Caco-2 (cell line): ENCODE data around the gene RGMA. TPM values are rescaled to one million over a fixed set of nuclear protein-coding genes. Genes with fewer than 3 reads are reported as not detected.

ENCODE experiments used
- BruUV-seq: library from RNA; stranded (reverse); fragments of 400-500 nt; replicated peaks from 2 replicates; lab custom pipeline; 2021; lab: Mats Ljungman, UMichigan
- CTCF ChIA-PET: fragments of 300-600 bp; sonication (Branson Sonifier 250); formaldehyde crosslinking; loops from one replicate; lab custom pipeline; 2022; ENCODE audit warnings: antibody characterized with exemption; lab: Charles Lee
- POLR2A ChIA-PET: fragments of 300-600 bp; sonication (Branson Sonifier 250); formaldehyde crosslinking; loops from one replicate; lab custom pipeline; 2022; ENCODE audit warnings: antibody characterized with exemption; lab: Charles Lee
- DNase-seq, 2 experiments: peaks; one replicate each; pipeline versions ENCODE4 v3.0.0 to v3.0.0-alpha.2; 2020 to 2022
- H3K27me3 ChIP-seq: replicated peaks from 2 replicates; pipeline ENCODE4 v1.6.0; 2011; ENCODE audit warnings: low read length; ENCODE audit not compliant: control insufficient read depth, insufficient read depth
- H3K36me3 ChIP-seq: 2 replicates; pipeline ENCODE4 v1.5.1; 2011; ENCODE audit warnings: low read length; ENCODE audit not compliant: control insufficient read depth, insufficient read depth
- H3K4me1 ChIP-seq: fragments of 250-450 bp; sonication (Bioruptor Pico); 2 replicates; pipeline ENCODE4 v1.5.1; 2020; ENCODE audit warnings: mild to moderate bottlenecking
- H3K4me3 ChIP-seq: 2 replicates; pipeline ENCODE4 v1.5.1; 2011; ENCODE audit warnings: low read depth, mild to moderate bottlenecking, control low read depth, low read length
- H3K9me3 ChIP-seq: fragments of 250-450 bp; sonication (Bioruptor Pico); 2 replicates; pipeline ENCODE4 v1.5.1; 2020; ENCODE audit warnings: mild to moderate bottlenecking, moderate library complexity
- H3K27ac Mint-ChIP-seq: one replicate; pipeline ENCODE4 v1.8.0; 2022; ENCODE audit warnings: mixed read lengths; ENCODE audit not compliant: unreplicated experiment
- H3K27me3 Mint-ChIP-seq: one replicate; pipeline ENCODE4 v1.8.0; 2022; ENCODE audit warnings: mixed read lengths; ENCODE audit not compliant: insufficient read depth, unreplicated experiment
- H3K36me3 Mint-ChIP-seq: one replicate; pipeline ENCODE4 v1.8.0; 2022; ENCODE audit warnings: mild to moderate bottlenecking, mixed read lengths; ENCODE audit not compliant: insufficient read depth, unreplicated experiment
- H3K4me1 Mint-ChIP-seq: one replicate; pipeline ENCODE4 v1.8.0; 2022; ENCODE audit warnings: low read depth, mixed read lengths; ENCODE audit not compliant: unreplicated experiment
- H3K4me3 Mint-ChIP-seq: one replicate; pipeline ENCODE4 v1.8.0; 2022; ENCODE audit warnings: mild to moderate bottlenecking, moderate library complexity, mixed read lengths; ENCODE audit not compliant: unreplicated experiment
- H3K9me3 Mint-ChIP-seq: one replicate; pipeline ENCODE4 v1.8.0; 2022; ENCODE audit warnings: mixed read lengths; ENCODE audit not compliant: unreplicated experiment
- intact Hi-C: fragments of 100-400 bp; cut with micrococcal nuclease; formaldehyde crosslinking; loops from one replicate; pipeline ENCODE4 v1.10.0; 2022; ENCODE audit not compliant: unreplicated experiment
- total RNA-seq: library from RNA; stranded (reverse); gene quantifications from 2 replicates; pipeline ENCODE4 v1.2.3, GENCODE V29; 2022
- TF ChIP-seq, protein P1 (sequence below), 2 experiments: fragments of 200-600 bp in 1 of 2; IDR thresholded peaks; 1 replicate in 1 of 2; 2 replicates in 1 of 2; pipeline versions ENCODE4 v1.5.1 to v1.8.0; 2011 to 2022; ENCODE audit warnings: antibody characterized with exemption in 1 of 2, control low read depth in 1 of 2, inconsistent platforms in 1 of 2, low read depth in 1 of 2, low read length in 1 of 2, mild to moderate bottlenecking in 1 of 2, moderate library complexity in 1 of 2; ENCODE audit not compliant: insufficient read depth in 1 of 2, severe bottlenecking in 1 of 2, unreplicated experiment in 1 of 2

RGMA gene
- total RNA-seq, 1 experiment from 2014 or later = 4.5 TPM

DNA sequence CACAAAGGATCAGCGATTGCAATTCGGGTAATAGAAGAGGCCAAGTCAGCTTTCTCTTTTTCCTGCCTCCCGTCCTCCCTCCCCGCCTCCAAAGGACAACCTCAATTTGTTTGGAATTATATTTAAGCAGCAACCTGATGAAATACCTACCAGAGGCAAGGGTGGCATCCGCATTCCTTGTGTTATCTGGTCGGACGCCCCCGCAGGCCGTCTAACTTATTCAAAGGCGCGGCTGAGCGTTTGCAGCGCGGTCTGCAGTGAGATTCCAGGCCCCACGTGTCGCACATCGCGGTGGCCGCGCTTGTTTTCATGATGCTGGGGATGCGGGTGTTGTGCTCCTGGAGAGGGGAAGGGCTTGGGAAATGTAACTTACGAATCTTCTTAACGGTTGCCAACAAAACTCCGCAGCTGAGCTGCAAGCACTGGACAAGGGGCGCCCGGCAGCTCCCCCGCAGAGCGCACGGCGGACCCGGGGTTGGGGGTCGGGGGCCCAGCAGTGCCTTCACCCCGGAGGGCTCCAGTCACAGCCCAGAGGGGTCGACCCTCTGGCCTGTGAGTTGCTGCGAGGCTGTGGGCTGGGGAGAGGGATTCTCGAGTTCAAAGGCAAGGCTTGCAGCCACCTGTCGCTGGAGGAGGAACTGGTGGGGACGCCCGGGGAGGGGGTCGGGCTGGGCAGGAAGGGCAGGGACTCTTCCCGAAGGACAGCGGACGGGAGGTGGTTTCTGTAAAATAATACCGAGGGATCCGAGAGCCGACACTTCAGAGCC, 20.5 kb upstream of the RGMA start:
- no peak overlapping the region for H3K4me3 Mint-ChIP-seq
- CTCF ChIA-PET = no interaction called here
- H3K36me3 Mint-ChIP-seq = no peaks in the 10 kb centered on the region
- H3K27me3 Mint-ChIP-seq = no peaks in the 10 kb centered on the region
- POLR2A ChIA-PET = no interaction called here
- intact Hi-C loops = no loop called here
- H3K36me3 ChIP-seq = no peaks in the 10 kb centered on the region
- H3K27ac Mint-ChIP-seq = no peak overlapping the region
- H3K4me1 Mint-ChIP-seq = peaks cover 10% of the 10 kb centered on the region
- no peak for DNase-seq
- no peak overlapping the region for H3K4me3 ChIP-seq
- H3K4me1 ChIP-seq = peaks cover 8% of the 10 kb centered on the region
- H3K9me3 ChIP-seq = no peaks in the 10 kb centered on the region
- no TSS peak for BruUV-seq
- H3K9me3 Mint-ChIP-seq = peaks cover 10% of the 10 kb centered on the region
- no peaks in the 10 kb centered on the region for H3K27me3 ChIP-seq
- TF ChIP-seq, protein P1, sequence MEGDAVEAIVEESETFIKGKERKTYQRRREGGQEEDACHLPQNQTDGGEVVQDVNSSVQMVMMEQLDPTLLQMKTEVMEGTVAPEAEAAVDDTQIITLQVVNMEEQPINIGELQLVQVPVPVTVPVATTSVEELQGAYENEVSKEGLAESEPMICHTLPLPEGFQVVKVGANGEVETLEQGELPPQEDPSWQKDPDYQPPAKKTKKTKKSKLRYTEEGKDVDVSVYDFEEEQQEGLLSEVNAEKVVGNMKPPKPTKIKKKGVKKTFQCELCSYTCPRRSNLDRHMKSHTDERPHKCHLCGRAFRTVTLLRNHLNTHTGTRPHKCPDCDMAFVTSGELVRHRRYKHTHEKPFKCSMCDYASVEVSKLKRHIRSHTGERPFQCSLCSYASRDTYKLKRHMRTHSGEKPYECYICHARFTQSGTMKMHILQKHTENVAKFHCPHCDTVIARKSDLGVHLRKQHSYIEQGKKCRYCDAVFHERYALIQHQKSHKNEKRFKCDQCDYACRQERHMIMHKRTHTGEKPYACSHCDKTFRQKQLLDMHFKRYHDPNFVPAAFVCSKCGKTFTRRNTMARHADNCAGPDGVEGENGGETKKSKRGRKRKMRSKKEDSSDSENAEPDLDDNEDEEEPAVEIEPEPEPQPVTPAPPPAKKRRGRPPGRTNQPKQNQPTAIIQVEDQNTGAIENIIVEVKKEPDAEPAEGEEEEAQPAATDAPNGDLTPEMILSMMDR (IDR thresholded peaks at IDR 0.05; ENCODE audit: insufficient read depth in 1 of 2, low read depth in 1 of 2, low read length in 1 of 2, severe bottlenecking in 1 of 2, unreplicated experiment in 1 of 2) = no peak

DNA sequence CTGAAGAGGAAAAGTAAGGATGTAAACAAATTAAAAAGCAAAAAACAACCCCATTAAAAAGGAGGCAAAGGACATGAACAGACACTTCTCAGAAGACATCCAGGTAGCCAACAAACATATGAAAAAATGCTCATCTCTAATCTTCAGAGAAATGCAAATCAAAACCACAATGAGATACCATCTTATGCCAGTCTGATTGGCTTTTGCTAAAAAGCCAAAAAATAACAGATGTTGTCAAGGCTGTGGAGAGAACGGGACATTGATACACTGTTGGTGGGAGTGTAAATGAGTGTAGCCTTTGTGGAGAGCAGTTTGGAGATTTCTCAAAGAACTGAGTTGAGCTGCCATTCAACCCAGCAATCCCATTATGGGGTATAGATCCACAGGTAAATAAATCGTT, 18.6 kb upstream of the RGMA start:
- Mint-ChIP-seq H3K4me1 (peaks cover 9% of the 10 kb centered on the region), H3K4me3 (no peak overlapping the region), H3K36me3 (no peaks in the 10 kb centered on the region), H3K27me3 (no peaks in the 10 kb centered on the region), H3K9me3 (peaks cover 6% of the 10 kb centered on the region), H3K27ac (no peak overlapping the region)
- Histone ChIP-seq H3K4me1 (peaks cover 8% of the 10 kb centered on the region), H3K27me3 (no peaks in the 10 kb centered on the region), H3K4me3 (no peak overlapping the region), H3K36me3 (no peaks in the 10 kb centered on the region), H3K9me3 (no peaks in the 10 kb centered on the region)
- CTCF ChIA-PET = no interaction called here
- no TSS peak for BruUV-seq
- TF ChIP-seq, protein P1 (IDR thresholded peaks at IDR 0.05; ENCODE audit: insufficient read depth in 1 of 2, low read depth in 1 of 2, low read length in 1 of 2, severe bottlenecking in 1 of 2, unreplicated experiment in 1 of 2) = no peak
- DNase-seq = no peak
- intact Hi-C loops = no loop called here
- POLR2A ChIA-PET = no interaction called here

GRCh38 chr15:93105485-93105884, 16.5 kb upstream of the RGMA start:
- Histone ChIP-seq H3K36me3 (no peaks in the 10 kb centered on the region), H3K9me3 (no peaks in the 10 kb centered on the region), H3K27me3 (no peaks in the 10 kb centered on the region), H3K4me3 (no peak overlapping the region), H3K4me1 (no peaks in the 10 kb centered on the region)
- DNase-seq = no peak
- H3K4me3 Mint-ChIP-seq = no peak overlapping the region
- no peaks in the 10 kb centered on the region for H3K36me3 Mint-ChIP-seq
- H3K27me3 Mint-ChIP-seq = no peaks in the 10 kb centered on the region
- POLR2A ChIA-PET = no interaction called here
- BruUV-seq = no TSS peak
- no peak overlapping the region for H3K27ac Mint-ChIP-seq
- intact Hi-C loops = no loop called here
- TF ChIP-seq, protein P1 (IDR thresholded peaks at IDR 0.05; ENCODE audit: insufficient read depth in 1 of 2, low read depth in 1 of 2, low read length in 1 of 2, severe bottlenecking in 1 of 2, unreplicated experiment in 1 of 2) = no peak
- no peaks in the 10 kb centered on the region for H3K4me1 Mint-ChIP-seq
- CTCF ChIA-PET = no interaction called here
- no peaks in the 10 kb centered on the region for H3K9me3 Mint-ChIP-seq
